ENCODE results near the gene FXYD6.

- TF ChIP-seq, protein P1, sequence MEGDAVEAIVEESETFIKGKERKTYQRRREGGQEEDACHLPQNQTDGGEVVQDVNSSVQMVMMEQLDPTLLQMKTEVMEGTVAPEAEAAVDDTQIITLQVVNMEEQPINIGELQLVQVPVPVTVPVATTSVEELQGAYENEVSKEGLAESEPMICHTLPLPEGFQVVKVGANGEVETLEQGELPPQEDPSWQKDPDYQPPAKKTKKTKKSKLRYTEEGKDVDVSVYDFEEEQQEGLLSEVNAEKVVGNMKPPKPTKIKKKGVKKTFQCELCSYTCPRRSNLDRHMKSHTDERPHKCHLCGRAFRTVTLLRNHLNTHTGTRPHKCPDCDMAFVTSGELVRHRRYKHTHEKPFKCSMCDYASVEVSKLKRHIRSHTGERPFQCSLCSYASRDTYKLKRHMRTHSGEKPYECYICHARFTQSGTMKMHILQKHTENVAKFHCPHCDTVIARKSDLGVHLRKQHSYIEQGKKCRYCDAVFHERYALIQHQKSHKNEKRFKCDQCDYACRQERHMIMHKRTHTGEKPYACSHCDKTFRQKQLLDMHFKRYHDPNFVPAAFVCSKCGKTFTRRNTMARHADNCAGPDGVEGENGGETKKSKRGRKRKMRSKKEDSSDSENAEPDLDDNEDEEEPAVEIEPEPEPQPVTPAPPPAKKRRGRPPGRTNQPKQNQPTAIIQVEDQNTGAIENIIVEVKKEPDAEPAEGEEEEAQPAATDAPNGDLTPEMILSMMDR (IDR thresholded peaks at IDR 0.05; ENCODE audit: low read length): no peak
- no peak for TF ChIP-seq EZH2 (optimal IDR thresholded peaks at IDR 0.05; ENCODE audit: low read depth, low read length)
Observed at GRCh38 chr11:117891362-117891761, 14.9 kb upstream of the FXYD6 start.
